Loucy (cell line): Measurements from ENCODE around the gene NOTCH2.

Experiments
- H2AFZ ChIP-seq: fragments of 200-600 bp; sonication (generic); 2 replicates; pipeline ENCODE4 v1.6.0; 2016; ENCODE audit warnings: antibody characterized with exemption, mild to moderate bottlenecking, low read length, moderate library complexity
- H3F3A ChIP-seq: fragments of 200-600 bp; 2 replicates; pipeline ENCODE4 v1.6.0; 2016; ENCODE audit warnings: antibody characterized with exemption, low read depth, mild to moderate bottlenecking
- H3K27me3 ChIP-seq: fragments of 200-600 bp; sonication (generic); 2 replicates; pipeline ENCODE4 v1.6.1; 2014; ENCODE audit warnings: low read length, mild to moderate bottlenecking; ENCODE audit not compliant: insufficient read depth, poor library complexity, severe bottlenecking
- H3K36me3 ChIP-seq: fragments of 200-600 bp; sonication (generic); 2 replicates; pipeline ENCODE4 v1.6.1; 2016; ENCODE audit warnings: low read length; ENCODE audit not compliant: insufficient read depth
- H3K4me1 ChIP-seq: fragments of 200-600 bp; sonication (generic); 2 replicates; pipeline ENCODE4 v1.5.1; 2014; ENCODE audit warnings: low read length, mild to moderate bottlenecking; ENCODE audit not compliant: insufficient read depth, poor library complexity, severe bottlenecking
- H3K4me2 ChIP-seq: fragments of 200-600 bp; sonication (generic); 2 replicates; pipeline ENCODE4 v1.6.0; 2014; ENCODE audit warnings: antibody characterized with exemption, low read length, low read depth, mild to moderate bottlenecking; ENCODE audit not compliant: poor library complexity, severe bottlenecking
- H3K4me3 ChIP-seq: fragments of 200-600 bp; sonication (generic); 2 replicates; pipeline ENCODE4 v1.5.1; 2014; ENCODE audit warnings: low read length, mild to moderate bottlenecking, mixed read lengths; ENCODE audit not compliant: poor library complexity, severe bottlenecking
- H3K79me2 ChIP-seq: fragments of 200-600 bp; sonication (generic); 2 replicates; pipeline ENCODE4 v1.6.1; 2014; ENCODE audit warnings: low read length; ENCODE audit not compliant: insufficient read depth
- H3K9ac ChIP-seq: fragments of 200-600 bp; sonication (generic); 2 replicates; pipeline ENCODE4 v1.6.0; 2014; ENCODE audit warnings: mild to moderate bottlenecking, low read depth, low read length, moderate library complexity; ENCODE audit not compliant: poor library complexity, severe bottlenecking
- H3K9me2 ChIP-seq: fragments of 200-600 bp; sonication (generic); replicated peaks from 2 replicates; pipeline ENCODE4 v1.6.1; 2016; ENCODE audit warnings: low read depth, low read length, mixed read lengths
- H3K9me3 ChIP-seq: fragments of 200-600 bp; sonication (generic); 2 replicates; pipeline ENCODE4 v1.6.1; 2014; ENCODE audit warnings: mild to moderate bottlenecking, antibody characterized with exemption, low read length, low read depth; ENCODE audit not compliant: insufficient read depth
- H4K20me1 ChIP-seq: fragments of 200-600 bp; sonication (generic); 2 replicates; pipeline ENCODE4 v1.6.0; 2014; ENCODE audit warnings: antibody characterized with exemption, low read length, mild to moderate bottlenecking; ENCODE audit not compliant: insufficient read depth, poor library complexity, severe bottlenecking
- EZH2phosphoT487 ChIP-seq: fragments of 200-600 bp; IDR thresholded peaks from 2 replicates; pipeline ENCODE4 v1.6.1; 2018; ENCODE audit warnings: antibody characterized with exemption, mild to moderate bottlenecking, moderate library complexity, borderline replicate concordance
- TF ChIP-seq, protein P1 (sequence below): fragments of 200-600 bp; sonication (generic); conservative IDR thresholded peaks from 2 replicates; pipeline ENCODE4 v1.5.1; 2014; ENCODE audit warnings: mild to moderate bottlenecking, antibody characterized with exemption, low read length

NOTCH2 gene

GRCh38 chr1:119898530-119898929 is 170.9 kb downstream of the NOTCH2 start:
- H4K20me1 ChIP-seq: no peaks in the 10 kb centered on the region
- H3F3A ChIP-seq: no peaks in the 10 kb centered on the region
- H3K79me2 ChIP-seq: no peaks in the 10 kb centered on the region
- no peak overlapping the region for H3K9ac ChIP-seq
- TF ChIP-seq, protein P1, sequence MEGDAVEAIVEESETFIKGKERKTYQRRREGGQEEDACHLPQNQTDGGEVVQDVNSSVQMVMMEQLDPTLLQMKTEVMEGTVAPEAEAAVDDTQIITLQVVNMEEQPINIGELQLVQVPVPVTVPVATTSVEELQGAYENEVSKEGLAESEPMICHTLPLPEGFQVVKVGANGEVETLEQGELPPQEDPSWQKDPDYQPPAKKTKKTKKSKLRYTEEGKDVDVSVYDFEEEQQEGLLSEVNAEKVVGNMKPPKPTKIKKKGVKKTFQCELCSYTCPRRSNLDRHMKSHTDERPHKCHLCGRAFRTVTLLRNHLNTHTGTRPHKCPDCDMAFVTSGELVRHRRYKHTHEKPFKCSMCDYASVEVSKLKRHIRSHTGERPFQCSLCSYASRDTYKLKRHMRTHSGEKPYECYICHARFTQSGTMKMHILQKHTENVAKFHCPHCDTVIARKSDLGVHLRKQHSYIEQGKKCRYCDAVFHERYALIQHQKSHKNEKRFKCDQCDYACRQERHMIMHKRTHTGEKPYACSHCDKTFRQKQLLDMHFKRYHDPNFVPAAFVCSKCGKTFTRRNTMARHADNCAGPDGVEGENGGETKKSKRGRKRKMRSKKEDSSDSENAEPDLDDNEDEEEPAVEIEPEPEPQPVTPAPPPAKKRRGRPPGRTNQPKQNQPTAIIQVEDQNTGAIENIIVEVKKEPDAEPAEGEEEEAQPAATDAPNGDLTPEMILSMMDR: no peak
- no peak for TF ChIP-seq EZH2phosphoT487
- H3K4me3 ChIP-seq: no peak overlapping the region
- no peaks in the 10 kb centered on the region for H3K27me3 ChIP-seq
- no peaks in the 10 kb centered on the region for H3K4me1 ChIP-seq
- H3K9me2 ChIP-seq: no peaks in the 10 kb centered on the region
- no peaks in the 10 kb centered on the region for H3K9me3 ChIP-seq
- H3K4me2 ChIP-seq: no peak overlapping the region
- no peak overlapping the region for H2AFZ ChIP-seq
- H3K36me3 ChIP-seq: no peaks in the 10 kb centered on the region

DNA sequence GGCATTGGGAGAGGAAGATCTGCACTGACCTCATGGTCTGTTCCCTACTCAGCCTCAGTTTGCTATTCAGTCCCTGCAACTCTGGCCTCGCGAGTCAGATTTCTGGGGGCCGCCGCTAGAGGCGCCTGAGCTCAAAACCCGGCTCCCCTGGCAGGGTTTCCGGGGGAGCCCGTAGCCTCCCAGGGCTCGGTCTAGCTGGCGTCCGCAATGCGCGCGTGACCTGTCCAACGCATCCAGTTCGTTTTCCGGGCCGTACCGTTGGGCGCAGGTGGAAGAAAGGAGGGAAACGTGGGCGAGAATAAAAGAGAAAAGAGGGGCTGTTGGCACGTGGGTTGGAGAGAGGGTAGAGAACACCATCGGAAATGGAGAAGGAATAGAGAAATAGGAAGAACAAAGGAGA is 173.2 kb downstream of the NOTCH2 start, which contains the start of gene ADAM30:
Gene ADAM30 (minus strand): TSS at position 213 of the 400 bp plus-strand sequence. CDS start 179 bp downstream, at position 34.
- no peaks in the 10 kb centered on the region for H3K79me2 ChIP-seq
- no peaks in the 10 kb centered on the region for H3K4me1 ChIP-seq
- no peaks in the 10 kb centered on the region for H3K9me3 ChIP-seq
- no peak for TF ChIP-seq EZH2phosphoT487
- TF ChIP-seq, protein P1: no peak
- no peaks in the 10 kb centered on the region for H3K27me3 ChIP-seq
- no peaks in the 10 kb centered on the region for H3K9me2 ChIP-seq
- H4K20me1 ChIP-seq: no peaks in the 10 kb centered on the region
- no peak within 1 kb of the TSS for H3K9ac ChIP-seq
- no peak within 1 kb of the TSS for H3K4me3 ChIP-seq
- no peaks in the 10 kb centered on the region for H3K36me3 ChIP-seq
- H3F3A ChIP-seq: no peaks in the 10 kb centered on the region
- no peak within 1 kb of the TSS for H3K4me2 ChIP-seq
- H2AFZ ChIP-seq: no peak within 1 kb of the TSS

- Histone ChIP-seq H3K9ac (no peak overlapping the region), H3K9me2 (no peaks in the 10 kb centered on the region), H4K20me1 (no peaks in the 10 kb centered on the region), H3K4me3 (no peak overlapping the region), H3K9me3 (no peaks in the 10 kb centered on the region), H3K79me2 (no peaks in the 10 kb centered on the region), H2AFZ (no peak overlapping the region), H3K36me3 (no peaks in the 10 kb centered on the region), H3K4me2 (no peak overlapping the region), H3K4me1 (no peaks in the 10 kb centered on the region), H3K27me3 (no peaks in the 10 kb centered on the region), H3F3A (no peaks in the 10 kb centered on the region)
- TF ChIP-seq EZH2phosphoT487: no peak
- TF ChIP-seq, protein P1: no peak
These were observed 174.4 kb downstream of the NOTCH2 start for GRCh38 chr1:119895102-119895501.
